ENCODE results near the gene TMEM115. TPM values are rescaled to one million over a fixed set of nuclear protein-coding genes. Genes with fewer than 3 reads are reported as not detected.

Gene TMEM115
- total and polyA plus RNA-seq, 2 of the 13 experiments (the other 11 are each of a cell fraction or from before 2014, with no cell fraction given): 22.1 to 30.7 TPM

GRCh38 chr3:50389414-50389767, 30.1 kb upstream of the TMEM115 start:
- no peak overlapping the region for H3K9ac ChIP-seq (ENCODE audit: insufficient read depth, low read depth, low read length)
- in situ Hi-C loops (cut with HindIII; ENCODE audit: extremely low pct_ligation_motif_present, low pct_unique_long_range_greater_than_20kb) (no loop called here), intact Hi-C loops (cut with micrococcal nuclease; ENCODE audit: unreplicated experiment) (no loop called here)
- H4K20me1 ChIP-seq (ENCODE audit: insufficient read depth, low read length): no peaks in the 10 kb centered on the region
- H3K27me3 ChIP-seq (ENCODE audit: control insufficient read depth in 1 of 2, insufficient read depth in 2 of 2, low read length in 2 of 2): peaks cover 11 to 75% of the 10 kb centered on the region in 2 experiments
- BruUV-seq (replicated peaks): no TSS peak
- H3K4me1 ChIP-seq (ENCODE audit: insufficient read depth, low read length): peaks cover 9% of the 10 kb centered on the region
- no peaks in the 10 kb centered on the region for H3K9me3 ChIP-seq (ENCODE audit: low read length)
- no peak for FAIRE-seq
- ChIA-PET CTCF (ENCODE audit: low intra/inter-chr PET ratio, low total read pairs) (interaction anchor here (1.5 kb wide), 1 partner anchor 43 kb away, joined by 9 read pairs; the partner anchor contains the start of gene ZMYND10), POLR2A (no interaction called here)
- no peak for ATAC-seq
- H3K4me2 ChIP-seq (ENCODE audit: low read depth, low read length): no peak overlapping the region
- no peaks in the 10 kb centered on the region for H3K79me2 ChIP-seq (ENCODE audit: insufficient read depth, low read length)
- no peak overlapping the region for H3K27ac ChIP-seq (ENCODE audit: extremely low read length, insufficient read depth, low read length)
- no peak for TF ChIP-seq MIER2 (CRISPR knock-in tag; IDR thresholded peaks at IDR 0.05)
- no peak for TF ChIP-seq ZNF589 (CRISPR knock-in tag; conservative IDR thresholded peaks at IDR 0.05)
- no peak for TF ChIP-seq SAP130 (CRISPR knock-in tag; IDR thresholded peaks at IDR 0.05; ENCODE audit: low read depth)
- no peak for TF ChIP-seq ZNF788 (CRISPR knock-in tag; IDR thresholded peaks at IDR 0.05; ENCODE audit: borderline replicate concordance)
- TF ChIP-seq ZNF430 (CRISPR knock-in tag; IDR thresholded peaks at IDR 0.05): no peak
- TF ChIP-seq ZZZ3 (CRISPR knock-in tag; IDR thresholded peaks at IDR 0.05; ENCODE audit: borderline replicate concordance): no peak
- H3K36me3 ChIP-seq (replicated peaks in 1 of 2; ENCODE audit: control insufficient read depth in 1 of 2, insufficient read depth in 2 of 2, low read length in 2 of 2): no peaks in the 10 kb centered on the region
- no peak overlapping the region for H3K4me3 ChIP-seq (replicated peaks in 1 of 3; ENCODE audit: insufficient read depth in 1 of 3, low read depth in 2 of 3, low read length in 3 of 3)
- no peak for DNase-seq (ENCODE audit: low spot score)
- WGBS (ENCODE audit: low lambda C conversion rate): 49% methylated on average over 6 of the region's 6 CpGs
- no peak overlapping the region for H2AFZ ChIP-seq (ENCODE audit: low read length)

GRCh38 chr3:50388720-50389413, 29.5 kb upstream of the TMEM115 start:
- CTCF ChIA-PET (ENCODE audit: low intra/inter-chr PET ratio, low total read pairs): interaction anchor here (1.5 kb wide), 1 partner anchor 42 kb away, joined by 9 read pairs; the partner anchor contains the start of gene ZMYND10
- H4K20me1 ChIP-seq (ENCODE audit: insufficient read depth, low read length): no peaks in the 10 kb centered on the region
- DNase-seq (ENCODE audit: low spot score) (no peak), ATAC-seq (peak; percentile 10), FAIRE-seq (no peak)
- H3K36me3 ChIP-seq (replicated peaks in 1 of 2; ENCODE audit: control insufficient read depth in 1 of 2, insufficient read depth in 2 of 2, low read length in 2 of 2): no peaks in the 10 kb centered on the region
- no peak overlapping the region for H3K4me3 ChIP-seq (replicated peaks in 1 of 3; ENCODE audit: insufficient read depth in 1 of 3, low read depth in 2 of 3, low read length in 3 of 3)
- no peak overlapping the region for H2AFZ ChIP-seq (ENCODE audit: low read length)
- no peak overlapping the region for H3K4me2 ChIP-seq (ENCODE audit: low read depth, low read length)
- H3K27ac ChIP-seq (ENCODE audit: extremely low read length, insufficient read depth, low read length): no peak overlapping the region
- 63% methylated on average over 19 of the region's 22 CpGs for WGBS (ENCODE audit: low lambda C conversion rate)
- H3K9me3 ChIP-seq (ENCODE audit: low read length): no peaks in the 10 kb centered on the region
- no peaks in the 10 kb centered on the region for H3K79me2 ChIP-seq (ENCODE audit: insufficient read depth, low read length)
- BruUV-seq (replicated peaks): no TSS peak
- intact Hi-C loops (cut with micrococcal nuclease; ENCODE audit: unreplicated experiment): loop anchor here (1.0 kb wide), 1 partner anchor 42 kb away; no protein-coding TSS in a partner anchor
- POLR2A ChIA-PET: no interaction called here
- in situ Hi-C loops (cut with HindIII; ENCODE audit: extremely low pct_ligation_motif_present, low pct_unique_long_range_greater_than_20kb): no loop called here
- H3K9ac ChIP-seq (ENCODE audit: insufficient read depth, low read depth, low read length): no peak overlapping the region
- peaks cover 11 to 71% of the 10 kb centered on the region in 2 experiments for H3K27me3 ChIP-seq (ENCODE audit: control insufficient read depth in 1 of 2, insufficient read depth in 2 of 2, low read length in 2 of 2)
- peaks cover 9% of the 10 kb centered on the region for H3K4me1 ChIP-seq (ENCODE audit: insufficient read depth, low read length)
- TF ChIP-seq TBX2 (CRISPR knock-in tag; IDR thresholded peaks at IDR 0.05; ENCODE audit: borderline replicate concordance): no peak
- no peak for TF ChIP-seq ZNF646 (CRISPR knock-in tag; IDR thresholded peaks at IDR 0.05)
- no peak for TF ChIP-seq RELA (CRISPR knock-in tag; IDR thresholded peaks at IDR 0.05)
- no peak for TF ChIP-seq ZNF18 (CRISPR knock-in tag; IDR thresholded peaks at IDR 0.05; ENCODE audit: insufficient replicate concordance)

All from HepG2 (cell line).